RWPE1 (cell line): ENCODE data around the gene CRIP2.

Experiments used
- CTCF ChIA-PET: fragments of 350-600 bp; sonication (Branson Sonifier 250); formaldehyde crosslinking; extraction: SDS; loops from one replicate; lab custom pipeline; 2021; lab: Yijun Ruan, JAX
- POLR2A ChIA-PET: fragments of 400-600 bp; formaldehyde crosslinking; extraction: SDS; loops from one replicate; lab custom pipeline; 2020; ENCODE audit warnings: antibody characterized with exemption; ENCODE audit not compliant: low non-redundant PET; lab: Yijun Ruan, JAX
- DNase-seq: peaks from one replicate; pipeline ENCODE4 v3.0.0; 2012; ENCODE audit warnings: low spot score
- H3K27ac ChIP-seq: fragments of 450-650 bp; 2 replicates; pipeline ENCODE4 v1.5.1; 2017
- TF ChIP-seq, protein P1 (sequence below): fragments of 450-650 bp; conservative IDR thresholded peaks from 2 replicates; pipeline ENCODE4 v1.5.1; 2017; ENCODE audit warnings: low read depth, mild to moderate bottlenecking

Gene CRIP2

DNA sequence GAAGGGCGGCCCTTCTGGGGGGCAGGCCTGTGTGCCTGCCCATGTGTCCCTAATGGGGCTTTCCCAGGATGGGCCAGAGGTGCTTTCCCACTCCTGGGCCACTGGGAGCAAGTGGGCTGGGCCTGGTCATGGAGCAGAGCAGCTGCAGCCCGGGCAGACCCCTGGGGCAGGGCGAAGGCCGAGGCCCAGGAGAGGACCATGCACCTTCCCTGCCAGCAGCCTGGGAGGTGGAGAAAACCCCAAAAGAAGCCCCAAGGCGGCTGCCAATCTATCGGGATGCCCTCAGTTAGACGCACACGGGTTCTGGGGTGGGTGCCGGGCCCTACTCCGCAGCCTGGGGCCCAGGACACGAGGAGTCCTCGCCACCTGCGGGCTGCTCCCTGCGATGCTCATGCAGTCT, 16.1 kb upstream of the CRIP2 start:
- no peak overlapping the region; the same call in 1 of the 2 replicates for H3K27ac ChIP-seq
- ChIA-PET POLR2A (no interaction called here), CTCF (no interaction called here)
- DNase-seq: no peak
- TF ChIP-seq, protein P1, sequence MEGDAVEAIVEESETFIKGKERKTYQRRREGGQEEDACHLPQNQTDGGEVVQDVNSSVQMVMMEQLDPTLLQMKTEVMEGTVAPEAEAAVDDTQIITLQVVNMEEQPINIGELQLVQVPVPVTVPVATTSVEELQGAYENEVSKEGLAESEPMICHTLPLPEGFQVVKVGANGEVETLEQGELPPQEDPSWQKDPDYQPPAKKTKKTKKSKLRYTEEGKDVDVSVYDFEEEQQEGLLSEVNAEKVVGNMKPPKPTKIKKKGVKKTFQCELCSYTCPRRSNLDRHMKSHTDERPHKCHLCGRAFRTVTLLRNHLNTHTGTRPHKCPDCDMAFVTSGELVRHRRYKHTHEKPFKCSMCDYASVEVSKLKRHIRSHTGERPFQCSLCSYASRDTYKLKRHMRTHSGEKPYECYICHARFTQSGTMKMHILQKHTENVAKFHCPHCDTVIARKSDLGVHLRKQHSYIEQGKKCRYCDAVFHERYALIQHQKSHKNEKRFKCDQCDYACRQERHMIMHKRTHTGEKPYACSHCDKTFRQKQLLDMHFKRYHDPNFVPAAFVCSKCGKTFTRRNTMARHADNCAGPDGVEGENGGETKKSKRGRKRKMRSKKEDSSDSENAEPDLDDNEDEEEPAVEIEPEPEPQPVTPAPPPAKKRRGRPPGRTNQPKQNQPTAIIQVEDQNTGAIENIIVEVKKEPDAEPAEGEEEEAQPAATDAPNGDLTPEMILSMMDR: no peak

DNA sequence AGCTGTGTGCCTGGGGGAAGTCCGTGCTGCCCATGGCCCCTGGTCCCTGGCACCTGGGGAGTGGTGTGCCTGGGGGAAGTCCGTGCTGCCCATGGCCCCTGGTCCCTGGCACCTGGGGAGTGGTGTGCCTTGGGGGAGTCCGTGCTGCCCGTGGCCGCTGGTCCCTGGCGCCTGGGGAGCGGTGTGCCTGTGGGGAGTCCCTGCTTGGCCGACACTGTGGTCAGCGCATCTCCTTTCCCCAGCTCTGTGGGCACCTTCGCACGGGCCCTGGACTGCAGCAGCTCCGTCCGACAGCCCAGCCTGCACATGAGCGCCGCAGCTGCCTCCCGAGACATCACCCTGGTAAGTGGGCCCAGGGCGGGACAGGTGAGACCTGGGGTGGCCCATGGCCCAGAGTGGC, 14.5 kb upstream of the CRIP2 start:
- CTCF ChIA-PET: no interaction called here
- DNase-seq: no peak
- peak overlapping the region; percentile 100; the same call in 1 of the 2 replicates for H3K27ac ChIP-seq
- POLR2A ChIA-PET: no interaction called here
- TF ChIP-seq, protein P1: no peak

DNA sequence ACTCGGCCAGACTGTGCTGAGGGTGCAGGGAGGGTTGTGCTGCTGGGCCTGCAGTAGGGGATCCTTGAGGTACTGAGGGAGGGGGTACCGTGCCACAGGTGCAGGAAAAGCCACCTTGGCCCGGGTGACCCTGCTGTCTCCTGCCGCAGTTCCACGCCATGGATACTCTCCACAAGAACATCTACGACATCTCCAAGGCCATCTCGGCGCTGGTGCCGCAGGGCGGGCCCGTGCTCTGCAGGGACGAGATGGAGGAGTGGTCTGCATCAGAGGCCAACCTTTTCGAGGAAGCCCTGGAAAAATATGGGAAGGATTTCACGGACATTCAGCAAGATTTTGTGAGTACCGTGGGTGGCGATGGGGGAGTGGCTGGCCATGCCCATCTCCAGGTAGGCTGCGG, 14.0 kb upstream of the CRIP2 start:
- TF ChIP-seq, protein P1: no peak
- no peak for DNase-seq
- CTCF ChIA-PET: no interaction called here
- POLR2A ChIA-PET: no interaction called here
- peak overlapping the region; percentile 100 for H3K27ac ChIP-seq

DNA sequence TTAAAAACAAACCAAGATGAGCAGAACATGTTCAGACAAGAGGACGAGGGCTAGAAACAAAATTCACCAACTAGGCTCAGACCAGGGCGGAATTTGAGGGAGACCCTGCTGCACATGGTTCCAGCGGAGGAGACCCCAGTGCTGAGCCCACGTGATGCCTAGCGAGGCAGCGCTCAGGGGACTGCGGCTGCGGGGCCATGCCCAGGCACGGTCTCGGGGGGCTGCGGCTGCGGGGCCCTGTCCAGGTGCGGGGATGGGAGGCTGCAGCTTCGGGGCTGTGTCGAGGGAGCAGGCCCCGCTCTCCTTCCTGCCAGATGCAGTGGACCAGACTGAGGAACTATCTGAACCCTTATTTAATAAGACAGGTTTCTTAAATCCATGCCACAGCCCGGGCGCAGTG, 12.7 kb upstream of the CRIP2 start:
- CTCF ChIA-PET: interaction anchor here (0.6 to 0.7 kb wide), 2 partner anchors 50 to 67 kb away, joined by 3 to 4 read pairs; no protein-coding TSS in a partner anchor

GRCh38 chr14:105464501-105464900, 10.1 kb upstream of the CRIP2 start:
- TF ChIP-seq, protein P1: no peak
- ChIA-PET POLR2A (no interaction called here), CTCF (interaction anchor here (1.3 kb wide), 1 partner anchor 25 kb away, joined by 3 read pairs; no protein-coding TSS in a partner anchor)
- peak overlapping the region; percentile 100; the same call in 1 of the 2 replicates for H3K27ac ChIP-seq
- DNase-seq: no peak

More for the DNA sequence above, 12.7 kb upstream of the CRIP2 start:
- H3K27ac ChIP-seq: peak overlapping the region; percentile 100
- TF ChIP-seq, protein P1: no peak
- no peak for DNase-seq
- POLR2A ChIA-PET: no interaction called here

- peak; percentile 41 for DNase-seq
- peak overlapping the region; percentile 100 for H3K27ac ChIP-seq
- ChIA-PET CTCF (interaction anchor here (0.5 to 1.3 kb wide), 3 partner anchors 15 to 60 kb away, joined by 3 read pairs; no protein-coding TSS in a partner anchor), POLR2A (no interaction called here)
- TF ChIP-seq, protein P1: no peak
These were observed 9.2 kb upstream of the CRIP2 start for GRCh38 chr14:105465209-105466031.
